NT2/D1 (cell line): Measurements from ENCODE around the gene SNX9.

Source experiments
- SUZ12 ChIP-seq: IDR thresholded peaks from 2 replicates; pipeline ENCODE4 v1.6.1; 2011; ENCODE audit not compliant: insufficient read length, insufficient read depth; ENCODE audit errors: extremely low read depth
- ZNF274 ChIP-seq: IDR thresholded peaks from 2 replicates; pipeline ENCODE4 v1.6.1; 2011; ENCODE audit warnings: mild to moderate bottlenecking, low read depth, low read length

DNA sequence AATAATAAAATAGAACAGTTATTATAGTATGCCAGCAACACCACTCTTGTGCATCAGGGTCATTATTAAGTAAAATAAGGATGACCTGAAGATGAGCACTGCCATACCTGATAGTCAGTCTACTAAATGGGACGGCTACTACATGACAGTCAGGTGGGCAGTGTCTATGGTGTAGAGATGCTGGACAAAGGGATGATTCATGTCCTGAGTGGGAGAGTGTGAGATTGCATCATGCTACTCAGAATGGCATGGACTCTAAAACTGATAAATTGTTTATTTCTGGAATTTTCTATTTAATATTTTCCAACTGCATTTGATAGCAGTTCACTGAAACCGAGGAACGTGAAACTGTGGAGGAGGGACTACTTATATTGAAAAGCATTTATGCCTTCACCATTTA, 38.8 kb downstream of the SNX9 start:
- TF ChIP-seq SUZ12 (no peak), ZNF274 (no peak)
